WTC11 (cell line): ENCODE measurements around the gene TNFRSF1B. TPM values are rescaled to one million over a fixed set of nuclear protein-coding genes. Genes with fewer than 3 reads are reported as not detected.

Source experiments
- ATAC-seq: fragments of 200-7000 bp; cut with Tn5 transposase; 2 replicates; pipeline ENCODE4 v1.10.0; 2021; ENCODE audit warnings: mild to moderate bottlenecking, moderate library complexity
- CTCF ChIA-PET: fragments of 300-600 bp; sonication (Branson Sonifier 250); formaldehyde crosslinking; loops from one replicate; lab custom pipeline; 2021; ENCODE audit warnings: antibody characterized with exemption; lab: Charles Lee
- POLR2A ChIA-PET: fragments of 350-600 bp; sonication (Branson Sonifier 250); formaldehyde crosslinking; loops from one replicate; lab custom pipeline; 2021; ENCODE audit warnings: antibody characterized with exemption; lab: Charles Lee
- DNase-seq: peaks from one replicate; pipeline ENCODE4 v3.0.0; 2021; ENCODE audit warnings: low spot score
- H3K27ac Mint-ChIP-seq: 2 replicates; pipeline ENCODE4 v1.8.0; 2021; ENCODE audit warnings: mixed read lengths
- H3K27me3 Mint-ChIP-seq: 2 replicates; pipeline ENCODE4 v1.8.0; 2021; ENCODE audit warnings: low read depth, mild to moderate bottlenecking, moderate library complexity, mixed read lengths
- H3K36me3 Mint-ChIP-seq: 2 replicates; pipeline ENCODE4 v1.8.0; 2021; ENCODE audit warnings: mixed read lengths
- H3K4me1 Mint-ChIP-seq: 2 replicates; pipeline ENCODE4 v1.8.0; 2022; ENCODE audit warnings: mixed read lengths
- H3K4me3 Mint-ChIP-seq: 2 replicates; pipeline ENCODE4 v1.8.0; 2021; ENCODE audit warnings: mild to moderate bottlenecking, moderate library complexity, mixed read lengths
- H3K9me3 Mint-ChIP-seq: 2 replicates; pipeline ENCODE4 v1.8.0; 2021; ENCODE audit warnings: mixed read lengths
- GRHL2 ChIP-seq: fragments of 250-450 bp; sonication (Bioruptor Pico); IDR thresholded peaks from 2 replicates; pipeline ENCODE4 v1.8.0; 2022; ENCODE audit warnings: mild to moderate bottlenecking, moderate library complexity; ENCODE audit not compliant: insufficient replicate concordance, severe bottlenecking
- GTF2I ChIP-seq: fragments of 250-450 bp; sonication (Bioruptor Pico); conservative IDR thresholded peaks from 2 replicates; pipeline ENCODE4 v1.4.0; 2021; ENCODE audit warnings: mild to moderate bottlenecking
- JAZF1 ChIP-seq: fragments of 250-450 bp; sonication (Bioruptor Pico); IDR thresholded peaks from 2 replicates; pipeline ENCODE4 v1.9.0; 2021; ENCODE audit warnings: moderate library complexity, mild to moderate bottlenecking, inconsistent platforms
- JUN ChIP-seq: sonication (generic); formaldehyde crosslinking; IDR thresholded peaks from 2 replicates; pipeline ENCODE4 v1.8.0; 2023; ENCODE audit warnings: mild to moderate bottlenecking, missing genetic modification reagents
- KAT7 ChIP-seq: sonication (generic); formaldehyde crosslinking; IDR thresholded peaks from 2 replicates; pipeline ENCODE4 v1.8.1; 2023; ENCODE audit warnings: missing genetic modification reagents, mild to moderate bottlenecking, borderline replicate concordance
- MYBL2 ChIP-seq: sonication (generic); formaldehyde crosslinking; IDR thresholded peaks from 2 replicates; pipeline ENCODE4 v1.8.1; 2023; ENCODE audit warnings: mild to moderate bottlenecking, moderate library complexity, missing genetic modification reagents
- NR1H2 ChIP-seq: sonication (generic); formaldehyde crosslinking; IDR thresholded peaks from 2 replicates; pipeline ENCODE4 v1.9.0; 2021; ENCODE audit warnings: mild to moderate bottlenecking, moderate library complexity, missing genetic modification reagents
- NR3C1 ChIP-seq: sonication (generic); formaldehyde crosslinking; conservative IDR thresholded peaks from 2 replicates; pipeline ENCODE4 v1.8.1; 2023; ENCODE audit warnings: low read depth, mild to moderate bottlenecking, missing genetic modification reagents
- PRRX2 ChIP-seq: fragments of 250-450 bp; sonication (Bioruptor Pico); IDR thresholded peaks from 2 replicates; pipeline ENCODE4 v1.8.0; 2021; ENCODE audit warnings: mild to moderate bottlenecking
- SMAD3 ChIP-seq: sonication (generic); formaldehyde crosslinking; IDR thresholded peaks from 2 replicates; pipeline ENCODE4 v1.8.0; 2022; ENCODE audit warnings: missing genetic modification reagents, mild to moderate bottlenecking, borderline replicate concordance
- SOX15 ChIP-seq: fragments of 250-450 bp; sonication (Bioruptor Pico); IDR thresholded peaks from 2 replicates; pipeline ENCODE4 v1.9.0; 2021; ENCODE audit warnings: mild to moderate bottlenecking
- ZNF671 ChIP-seq: fragments of 250-450 bp; sonication (Bioruptor Pico); IDR thresholded peaks from 2 replicates; pipeline ENCODE4 v1.8.0; 2021; ENCODE audit warnings: mild to moderate bottlenecking
- total RNA-seq: library from RNA; stranded (reverse); gene quantifications from 3 replicates; pipeline ENCODE4 v1.2.3, GENCODE V29; 2021
- TF ChIP-seq, protein P1 (sequence below): fragments of 250-450 bp; sonication (Bioruptor Pico); IDR thresholded peaks from 2 replicates; pipeline ENCODE4 v2.1.2; 2022; ENCODE audit warnings: mild to moderate bottlenecking, moderate library complexity
- TF ChIP-seq, protein P2 (sequence below): sonication (generic); formaldehyde crosslinking; IDR thresholded peaks from 2 replicates; pipeline ENCODE4 v1.8.1; 2022; ENCODE audit warnings: low read depth, mild to moderate bottlenecking, moderate library complexity, missing genetic modification reagents, borderline replicate concordance
- TF ChIP-seq, protein P3 (sequence below): sonication (generic); formaldehyde crosslinking; IDR thresholded peaks from 2 replicates; pipeline ENCODE4 v1.8.1; 2023; ENCODE audit warnings: mild to moderate bottlenecking, missing genetic modification reagents
- TF ChIP-seq, protein P4 (sequence below): sonication (generic); formaldehyde crosslinking; IDR thresholded peaks from 2 replicates; pipeline ENCODE4 v1.8.0; 2022; ENCODE audit warnings: mild to moderate bottlenecking, missing genetic modification reagents
- TF ChIP-seq, protein P5 (sequence below): sonication (generic); formaldehyde crosslinking; IDR thresholded peaks from 2 replicates; pipeline ENCODE4 v1.8.1; 2023; ENCODE audit warnings: mild to moderate bottlenecking, missing genetic modification reagents
- TF ChIP-seq, protein P6 (sequence below): fragments of 250-450 bp; sonication (Bioruptor Pico); IDR thresholded peaks from 2 replicates; pipeline ENCODE4 v1.9.0; 2021; ENCODE audit warnings: mild to moderate bottlenecking
- TF ChIP-seq, protein P7 (sequence below): fragments of 250-450 bp; sonication (Bioruptor Pico); conservative IDR thresholded peaks from 2 replicates; pipeline ENCODE4 v1.9.0; 2021; ENCODE audit warnings: mild to moderate bottlenecking

Gene TNFRSF1B
- total RNA-seq, 1 experiment from 2014 or later = 2.7 TPM

DNA sequence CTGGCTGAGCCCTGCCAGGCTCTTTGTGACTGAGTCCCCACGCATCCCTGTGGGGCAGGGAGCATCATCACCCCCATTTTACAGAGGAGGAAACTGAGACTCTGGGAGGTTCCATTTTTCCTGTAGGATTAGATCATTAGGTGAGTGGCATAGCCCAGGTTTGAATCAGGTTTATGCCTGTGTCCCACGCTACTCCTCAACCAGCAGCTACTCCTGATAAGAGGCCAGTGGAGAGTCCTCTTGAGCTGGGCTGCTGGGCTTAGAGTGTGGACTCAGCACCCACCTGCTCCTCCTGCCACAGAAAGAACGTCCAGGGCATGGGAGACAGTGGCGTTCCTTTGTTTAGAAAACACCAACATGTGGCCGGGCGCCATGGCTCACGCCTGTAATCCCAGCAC, 30.7 kb downstream of the TNFRSF1B start:
- ATAC-seq = no peak
- Mint-ChIP-seq H3K4me1 (peaks cover 18% of the 10 kb centered on the region), H3K27ac (no peak overlapping the region), H3K36me3 (no peaks in the 10 kb centered on the region), H3K4me3 (no peak overlapping the region), H3K9me3 (no peaks in the 10 kb centered on the region), H3K27me3 (no peaks in the 10 kb centered on the region)
- CTCF ChIA-PET = interaction anchor here (0.6 to 17.1 kb wide), 9 partner anchors 10 to 76 kb away, joined by 4 to 325 read pairs (median 13); partner anchors contain the start of gene TNFRSF1B
- TF ChIP-seq GTF2I (CRISPR knock-in tag) = no peak
- no peak for TF ChIP-seq SMAD3 (CRISPR knock-in tag)
- TF ChIP-seq, protein P1, sequence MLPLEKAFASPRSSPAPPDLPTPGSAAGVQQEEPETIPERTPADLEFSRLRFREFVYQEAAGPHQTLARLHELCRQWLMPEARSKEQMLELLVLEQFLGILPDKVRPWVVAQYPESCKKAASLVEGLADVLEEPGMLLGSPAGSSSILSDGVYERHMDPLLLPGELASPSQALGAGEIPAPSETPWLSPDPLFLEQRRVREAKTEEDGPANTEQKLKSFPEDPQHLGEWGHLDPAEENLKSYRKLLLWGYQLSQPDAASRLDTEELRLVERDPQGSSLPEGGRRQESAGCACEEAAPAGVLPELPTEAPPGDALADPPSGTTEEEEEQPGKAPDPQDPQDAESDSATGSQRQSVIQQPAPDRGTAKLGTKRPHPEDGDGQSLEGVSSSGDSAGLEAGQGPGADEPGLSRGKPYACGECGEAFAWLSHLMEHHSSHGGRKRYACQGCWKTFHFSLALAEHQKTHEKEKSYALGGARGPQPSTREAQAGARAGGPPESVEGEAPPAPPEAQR (CRISPR knock-in tag) = no peak
- TF ChIP-seq JUN (CRISPR knock-in tag) = no peak
- TF ChIP-seq NR1H2 = no peak
- TF ChIP-seq, protein P2, sequence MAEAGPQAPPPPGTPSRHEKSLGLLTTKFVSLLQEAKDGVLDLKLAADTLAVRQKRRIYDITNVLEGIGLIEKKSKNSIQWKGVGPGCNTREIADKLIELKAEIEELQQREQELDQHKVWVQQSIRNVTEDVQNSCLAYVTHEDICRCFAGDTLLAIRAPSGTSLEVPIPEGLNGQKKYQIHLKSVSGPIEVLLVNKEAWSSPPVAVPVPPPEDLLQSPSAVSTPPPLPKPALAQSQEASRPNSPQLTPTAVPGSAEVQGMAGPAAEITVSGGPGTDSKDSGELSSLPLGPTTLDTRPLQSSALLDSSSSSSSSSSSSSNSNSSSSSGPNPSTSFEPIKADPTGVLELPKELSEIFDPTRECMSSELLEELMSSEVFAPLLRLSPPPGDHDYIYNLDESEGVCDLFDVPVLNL (CRISPR knock-in tag) = no peak
- no peak for TF ChIP-seq ZNF671 (CRISPR knock-in tag)
- TF ChIP-seq, protein P3, sequence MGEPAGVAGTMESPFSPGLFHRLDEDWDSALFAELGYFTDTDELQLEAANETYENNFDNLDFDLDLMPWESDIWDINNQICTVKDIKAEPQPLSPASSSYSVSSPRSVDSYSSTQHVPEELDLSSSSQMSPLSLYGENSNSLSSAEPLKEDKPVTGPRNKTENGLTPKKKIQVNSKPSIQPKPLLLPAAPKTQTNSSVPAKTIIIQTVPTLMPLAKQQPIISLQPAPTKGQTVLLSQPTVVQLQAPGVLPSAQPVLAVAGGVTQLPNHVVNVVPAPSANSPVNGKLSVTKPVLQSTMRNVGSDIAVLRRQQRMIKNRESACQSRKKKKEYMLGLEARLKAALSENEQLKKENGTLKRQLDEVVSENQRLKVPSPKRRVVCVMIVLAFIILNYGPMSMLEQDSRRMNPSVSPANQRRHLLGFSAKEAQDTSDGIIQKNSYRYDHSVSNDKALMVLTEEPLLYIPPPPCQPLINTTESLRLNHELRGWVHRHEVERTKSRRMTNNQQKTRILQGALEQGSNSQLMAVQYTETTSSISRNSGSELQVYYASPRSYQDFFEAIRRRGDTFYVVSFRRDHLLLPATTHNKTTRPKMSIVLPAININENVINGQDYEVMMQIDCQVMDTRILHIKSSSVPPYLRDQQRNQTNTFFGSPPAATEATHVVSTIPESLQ (CRISPR knock-in tag) = no peak
- TF ChIP-seq, protein P4, sequence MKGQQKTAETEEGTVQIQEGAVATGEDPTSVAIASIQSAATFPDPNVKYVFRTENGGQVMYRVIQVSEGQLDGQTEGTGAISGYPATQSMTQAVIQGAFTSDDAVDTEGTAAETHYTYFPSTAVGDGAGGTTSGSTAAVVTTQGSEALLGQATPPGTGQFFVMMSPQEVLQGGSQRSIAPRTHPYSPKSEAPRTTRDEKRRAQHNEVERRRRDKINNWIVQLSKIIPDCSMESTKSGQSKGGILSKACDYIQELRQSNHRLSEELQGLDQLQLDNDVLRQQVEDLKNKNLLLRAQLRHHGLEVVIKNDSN (CRISPR knock-in tag) = no peak
- TF ChIP-seq, protein P5, sequence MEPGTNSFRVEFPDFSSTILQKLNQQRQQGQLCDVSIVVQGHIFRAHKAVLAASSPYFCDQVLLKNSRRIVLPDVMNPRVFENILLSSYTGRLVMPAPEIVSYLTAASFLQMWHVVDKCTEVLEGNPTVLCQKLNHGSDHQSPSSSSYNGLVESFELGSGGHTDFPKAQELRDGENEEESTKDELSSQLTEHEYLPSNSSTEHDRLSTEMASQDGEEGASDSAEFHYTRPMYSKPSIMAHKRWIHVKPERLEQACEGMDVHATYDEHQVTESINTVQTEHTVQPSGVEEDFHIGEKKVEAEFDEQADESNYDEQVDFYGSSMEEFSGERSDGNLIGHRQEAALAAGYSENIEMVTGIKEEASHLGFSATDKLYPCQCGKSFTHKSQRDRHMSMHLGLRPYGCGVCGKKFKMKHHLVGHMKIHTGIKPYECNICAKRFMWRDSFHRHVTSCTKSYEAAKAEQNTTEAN (CRISPR knock-in tag) = no peak
- TF ChIP-seq JAZF1 (CRISPR knock-in tag) = no peak
- no peak for TF ChIP-seq GRHL2
- no peak for TF ChIP-seq SOX15 (CRISPR knock-in tag)
- TF ChIP-seq, protein P6, sequence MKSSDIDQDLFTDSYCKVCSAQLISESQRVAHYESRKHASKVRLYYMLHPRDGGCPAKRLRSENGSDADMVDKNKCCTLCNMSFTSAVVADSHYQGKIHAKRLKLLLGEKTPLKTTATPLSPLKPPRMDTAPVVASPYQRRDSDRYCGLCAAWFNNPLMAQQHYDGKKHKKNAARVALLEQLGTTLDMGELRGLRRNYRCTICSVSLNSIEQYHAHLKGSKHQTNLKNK (CRISPR knock-in tag) = no peak
- TF ChIP-seq NR3C1 (CRISPR knock-in tag) = no peak
- no peak for TF ChIP-seq PRRX2 (CRISPR knock-in tag)
- TF ChIP-seq, protein P7, sequence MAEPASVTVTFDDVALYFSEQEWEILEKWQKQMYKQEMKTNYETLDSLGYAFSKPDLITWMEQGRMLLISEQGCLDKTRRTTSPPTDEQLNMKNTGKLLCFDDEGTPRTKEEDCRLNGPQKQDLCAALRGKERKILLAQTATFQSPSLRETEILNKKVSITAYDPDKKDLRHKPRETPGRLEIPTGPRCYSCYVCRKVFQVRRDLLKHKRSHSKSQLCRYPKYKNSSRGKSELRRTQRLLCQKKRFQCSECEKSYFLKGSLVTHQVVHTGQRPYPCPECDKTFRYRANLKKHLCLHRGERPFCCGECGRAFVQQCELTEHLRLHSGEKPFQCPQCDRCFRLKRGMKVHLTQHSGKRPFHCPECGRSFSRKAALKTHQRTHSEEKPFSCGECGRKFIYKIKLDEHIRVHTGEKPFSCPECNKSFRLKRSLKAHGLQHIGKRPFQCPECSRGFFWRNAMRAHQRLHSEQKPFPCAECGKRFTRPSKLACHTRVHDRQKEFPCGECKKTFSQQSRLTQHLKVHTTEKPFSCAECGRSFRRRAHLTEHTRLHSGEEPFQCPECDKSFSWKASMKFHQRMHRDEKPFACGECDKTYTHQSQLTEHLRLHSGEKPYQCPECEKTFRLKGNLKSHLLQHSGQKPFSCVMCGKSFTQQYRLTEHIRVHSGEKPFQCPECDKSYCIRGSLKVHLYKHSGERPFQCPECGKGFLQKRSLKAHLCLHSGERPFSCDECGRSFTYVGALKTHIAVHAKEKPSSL (CRISPR knock-in tag) = no peak
- TF ChIP-seq KAT7 (CRISPR knock-in tag) = no peak
- TF ChIP-seq MYBL2 (CRISPR knock-in tag) = no peak
- POLR2A ChIA-PET = no interaction called here
- DNase-seq = no peak
